Measurements from ENCODE around the gene MRPL53. TPM values are rescaled to one million over a fixed set of nuclear protein-coding genes. Genes with fewer than 3 reads are reported as not detected.
A peak's percentile ranks its signal among the peaks of the same experiment; 100 is the strongest.

The MRPL53 gene
- total and polyA plus RNA-seq, 2 of the 13 experiments (the other 11 are each of a cell fraction or from before 2014, with no cell fraction given): 34.3 to 51.9 TPM

- TF ChIP-seq ARID5B (CRISPR knock-in tag; IDR thresholded peaks at IDR 0.05) (no peak), PAF1 (CRISPR knock-in tag; IDR thresholded peaks at IDR 0.05) (peak; percentile 86), ZNF629 (CRISPR knock-in tag; conservative IDR thresholded peaks at IDR 0.05) (no peak), PHF8 (CRISPR knock-in tag; IDR thresholded peaks at IDR 0.05) (0 out of 2 replicates have a peak, but pooled peaks have one; percentile 5), PPARG (CRISPR knock-in tag; conservative IDR thresholded peaks at IDR 0.05) (no peak), TIGD3 (CRISPR knock-in tag; IDR thresholded peaks at IDR 0.05; ENCODE audit: borderline replicate concordance) (no peak), ZBTB40 (IDR thresholded peaks at IDR 0.05) (no peak), ZBTB40 (CRISPR knock-in tag; IDR thresholded peaks at IDR 0.05) (no peak), ZNF709 (CRISPR knock-in tag; IDR thresholded peaks at IDR 0.05) (0 out of 2 replicates have a peak, but pooled peaks have one; percentile 72), RFXAP (CRISPR knock-in tag; IDR thresholded peaks at IDR 0.05; ENCODE audit: borderline replicate concordance) (0 out of 2 replicates have a peak, but pooled peaks have one; percentile 14), ZNF431 (CRISPR knock-in tag; IDR thresholded peaks at IDR 0.05; ENCODE audit: borderline replicate concordance, low read depth) (peak; percentile 56; the same call in 1 of the 2 replicates), MTERF4 (CRISPR knock-in tag; IDR thresholded peaks at IDR 0.05) (peak; percentile 78; the same call in 1 of the 2 replicates), TCF7 (IDR thresholded peaks at IDR 0.05; ENCODE audit: low read depth) (no peak)
These were observed 48.1 kb downstream of the MRPL53 start (continued) for GRCh38 chr2:74424139-74424992.

All from HepG2 (cell line).